GM12892 (cell line): ENCODE results near the gene IFI16.
"Not testable (repeated sequence)": the region's sequence is repeated elsewhere in the genome, so short reads cannot be mapped to it uniquely, and the experiment has no call there.

Experiments used
- DNase-seq: peaks from one replicate; pipeline ENCODE4 v3.0.0; 2011; ENCODE audit not compliant: insufficient read length
- FAIRE-seq: peaks from 2 replicates; lab custom pipeline; 2011; peaks lifted over from hg19 to GRCh38; lab: Jason Lieb, UNC
- POLR2A ChIP-seq: IDR thresholded peaks from 2 replicates; pipeline ENCODE4 v1.6.1; 2011; ENCODE audit warnings: low read depth, low read length, control low read depth
- POLR2AphosphoS5 ChIP-seq: IDR thresholded peaks from 2 replicates; pipeline ENCODE4 v1.6.1; 2011; ENCODE audit warnings: low read depth, low read length, control low read depth
- TAF1 ChIP-seq: IDR thresholded peaks from 2 replicates; pipeline ENCODE4 v1.6.1; 2011; ENCODE audit warnings: low read depth, mild to moderate bottlenecking, control low read depth, low read length, borderline replicate concordance

Gene IFI16

DNA sequence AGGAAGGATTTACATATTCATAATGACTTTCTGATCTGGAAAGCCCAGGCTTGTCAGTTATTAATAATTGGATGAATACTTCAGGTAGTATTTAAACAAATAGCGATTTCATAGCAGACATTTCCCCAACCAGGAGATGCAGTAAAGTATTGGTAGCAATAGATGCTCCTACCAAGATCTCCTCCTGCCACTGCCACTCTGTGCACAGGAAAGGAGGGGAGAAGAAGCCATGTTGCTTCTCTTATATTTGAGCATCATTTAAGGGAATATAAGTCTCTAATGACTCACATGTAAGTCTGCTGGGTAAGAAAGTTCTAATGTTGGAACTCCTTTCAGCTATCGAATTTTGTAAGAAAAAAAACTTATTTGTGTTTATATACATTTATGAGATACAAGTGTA, 420 bp upstream of the IFI16 start:
- DNase-seq (no peak), FAIRE-seq (no peak)
- TF ChIP-seq TAF1: no peak

DNA sequence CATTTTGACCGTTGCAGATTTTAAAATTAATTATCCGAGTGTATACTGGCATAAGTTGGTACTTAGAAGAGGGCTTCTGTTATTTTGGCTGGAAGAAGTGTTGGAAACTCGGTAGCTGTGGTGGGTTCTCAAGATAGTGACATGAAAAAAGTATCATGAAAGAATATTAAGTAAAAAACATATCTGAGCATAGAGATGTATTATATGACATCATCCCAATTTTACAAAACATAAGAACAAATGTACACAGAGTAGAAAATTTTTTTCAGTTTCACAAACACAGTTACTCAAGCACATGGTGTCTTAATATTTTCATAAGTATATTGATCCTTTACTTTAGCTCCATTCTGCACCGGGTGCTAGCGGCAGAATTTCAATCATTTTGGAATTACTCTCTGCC, 684 bp downstream of the IFI16 start:
- peak; percentile 60 for FAIRE-seq
- TF ChIP-seq POLR2AphosphoS5: no peak
- TF ChIP-seq TAF1: no peak
- TF ChIP-seq POLR2A: no peak
- no peak for DNase-seq

DNA sequence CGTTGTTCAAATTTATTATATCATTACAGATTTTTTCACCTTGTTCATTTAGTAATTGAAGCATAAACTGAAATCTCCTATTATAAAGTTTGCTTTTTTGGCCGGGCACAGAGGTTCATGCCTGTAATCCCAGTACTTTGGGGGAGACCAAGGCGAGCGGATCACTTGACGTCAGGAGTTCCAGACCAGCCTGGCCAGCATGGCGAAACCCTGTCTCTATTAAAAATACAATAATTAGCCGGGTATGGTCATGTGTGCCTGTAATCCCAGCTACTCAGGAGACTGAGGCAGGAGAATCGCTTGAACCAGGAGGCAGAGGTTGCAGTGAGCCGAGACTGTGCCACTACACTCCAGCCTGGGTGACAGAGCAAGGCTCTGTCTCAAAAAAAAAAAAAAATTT, 1.3 kb downstream of the IFI16 start:
- FAIRE-seq, DNase-seq: not testable (repeated sequence)

DNA sequence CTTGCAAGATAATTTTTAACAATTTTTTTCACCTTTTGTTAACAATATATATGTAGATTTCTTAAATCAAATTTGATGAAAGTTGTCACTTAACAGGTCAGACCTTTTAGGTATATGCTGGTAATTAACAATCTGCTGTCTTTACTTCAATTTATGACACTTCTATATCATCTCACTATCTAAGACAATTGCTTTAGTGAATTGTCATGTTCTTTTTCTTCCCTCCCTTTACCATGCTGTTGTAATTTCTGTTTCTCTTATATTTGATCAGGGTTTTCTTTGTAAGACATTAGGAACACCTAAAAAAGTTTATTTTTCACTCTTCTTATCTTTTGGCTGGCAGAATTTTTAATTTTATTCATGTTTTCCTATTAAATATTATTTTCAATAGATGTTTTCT, 2.0 kb downstream of the IFI16 start:
- DNase-seq (no peak), FAIRE-seq (no peak)
- no peak for TF ChIP-seq POLR2A

DNA sequence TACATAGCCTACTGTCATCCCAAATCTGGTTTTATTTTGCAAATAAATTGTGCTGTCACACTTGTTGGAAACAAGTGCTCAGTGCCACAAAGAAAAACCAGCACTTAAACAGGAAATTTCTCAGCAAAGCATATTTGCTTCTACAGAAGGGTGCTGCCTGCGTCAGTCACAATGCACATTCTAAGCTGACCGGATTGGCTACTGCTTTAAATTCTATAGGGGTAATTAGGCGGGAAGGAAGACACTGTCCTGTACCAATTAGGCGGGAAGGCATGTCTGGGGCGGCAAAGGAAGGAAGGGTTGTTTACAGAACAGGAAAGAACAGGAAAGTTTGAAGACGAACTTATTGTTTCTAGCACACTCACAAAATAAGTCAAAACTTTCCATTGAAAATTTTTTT, 2.8 kb downstream of the IFI16 start:
- DNase-seq (no peak), FAIRE-seq (peak; percentile 87)

DNA sequence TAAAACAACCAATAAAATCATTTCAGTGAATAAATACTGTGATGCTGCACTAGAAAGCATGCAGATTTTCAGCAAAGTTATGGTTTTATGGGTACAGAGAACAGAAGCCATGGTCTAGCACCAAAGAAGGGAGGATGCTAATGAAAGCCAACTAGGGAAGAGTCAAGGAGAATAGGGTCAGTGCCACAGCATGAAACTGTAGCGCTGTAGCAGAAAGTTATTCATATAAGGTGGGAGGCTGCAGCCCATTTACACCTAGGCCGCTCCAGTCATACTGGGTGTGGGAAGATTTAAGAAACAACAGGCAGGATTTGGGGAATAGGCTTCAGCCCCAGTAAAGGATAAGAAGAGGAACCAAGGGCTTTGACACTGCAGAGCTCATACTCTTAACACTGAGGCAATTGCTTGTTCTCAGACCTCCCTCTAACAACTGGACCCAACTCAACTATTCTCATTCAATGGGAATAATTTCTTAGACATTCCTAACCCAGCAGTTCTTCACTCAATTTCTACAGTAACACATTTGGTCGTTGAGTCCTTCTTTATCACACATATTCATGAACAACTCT, 4.4 kb downstream of the IFI16 start:
- FAIRE-seq: peak; percentile 85

More for the DNA sequence above, 2.8 kb downstream of the IFI16 start:
- TF ChIP-seq POLR2A (peak; percentile 71; the same call in 1 of the 2 replicates), POLR2AphosphoS5 (peak; percentile 74), TAF1 (no peak)

DNA sequence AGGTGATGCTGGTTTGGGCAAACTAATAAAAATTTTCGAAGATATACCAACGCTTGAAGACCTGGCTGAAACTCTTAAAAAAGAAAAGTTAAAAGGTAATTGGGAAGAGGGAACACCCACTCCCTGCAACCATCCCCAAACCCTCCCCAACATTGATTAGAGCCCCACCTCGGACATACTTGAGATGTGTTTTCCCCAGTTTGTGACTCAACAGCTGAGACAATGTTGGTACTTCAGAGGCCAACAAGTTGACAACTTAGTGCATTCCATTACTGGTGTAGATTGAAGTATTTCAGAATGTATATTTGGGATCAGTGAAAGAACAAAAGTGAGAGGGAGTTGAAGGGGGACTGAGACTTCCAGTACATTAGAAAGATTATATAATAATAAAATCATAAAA, 5.1 kb downstream of the IFI16 start:
- FAIRE-seq: peak; percentile 5

More for the DNA sequence above, 4.4 kb downstream of the IFI16 start:
- no peak for DNase-seq
- TF ChIP-seq POLR2AphosphoS5 (peak; percentile 66), POLR2A (peak; percentile 45; the same call in 1 of the 2 replicates), TAF1 (no peak)

DNA sequence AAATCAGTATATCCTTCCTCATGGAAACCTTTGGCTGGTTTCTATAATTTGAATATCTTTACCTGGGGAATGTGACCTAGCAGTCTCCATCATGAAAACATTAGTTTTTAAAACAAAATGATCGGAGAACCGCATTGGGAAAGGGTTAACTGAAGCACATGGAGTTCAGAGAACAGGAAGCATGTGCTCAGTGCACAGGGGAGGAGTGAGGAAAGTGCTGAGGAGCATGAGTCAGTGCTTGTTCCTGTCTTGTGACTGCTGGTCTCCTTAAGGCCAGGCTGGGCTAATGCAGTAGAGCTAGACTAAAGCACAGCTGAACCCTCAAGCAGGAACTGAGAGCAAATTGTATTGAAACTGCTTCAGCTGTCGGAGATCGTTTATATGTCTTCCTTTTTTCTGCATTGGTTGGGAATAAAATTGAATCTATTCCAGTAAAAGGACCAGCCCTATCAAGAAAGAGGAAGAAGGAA, 5.8 kb downstream of the IFI16 start:
- FAIRE-seq (peak; percentile 97), DNase-seq (peak; percentile 23)
- TF ChIP-seq POLR2AphosphoS5 (peak; percentile 94), POLR2A (peak; percentile 90), TAF1 (no peak; the same call in 1 of the 2 replicates)

More for the DNA sequence above, 5.1 kb downstream of the IFI16 start:
- no peak for TF ChIP-seq TAF1
- no peak for TF ChIP-seq POLR2AphosphoS5
- TF ChIP-seq POLR2A: no peak
- no peak for DNase-seq

DNA sequence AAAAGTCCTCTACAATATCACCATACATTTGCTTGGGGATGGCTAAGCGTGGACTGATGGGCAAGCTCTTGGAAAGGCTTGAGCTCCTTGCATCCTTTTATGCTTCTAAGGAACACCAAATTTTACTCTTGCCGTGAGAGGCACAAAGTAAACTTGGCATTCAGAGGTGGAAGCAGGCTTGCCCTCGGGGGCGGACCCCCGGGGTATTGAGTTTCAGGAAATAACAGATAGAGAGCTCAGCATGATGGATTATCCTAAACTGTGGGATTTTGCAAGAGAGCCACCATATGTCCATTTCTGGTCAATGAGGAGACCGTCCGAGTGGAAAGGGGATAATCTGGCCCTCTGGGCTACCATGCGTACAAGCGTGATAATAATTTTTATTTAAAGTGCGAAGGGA, 14.0 kb downstream of the IFI16 start:
- no peak for DNase-seq
- FAIRE-seq: no peak
- no peak for TF ChIP-seq TAF1
- TF ChIP-seq POLR2AphosphoS5: no peak
- no peak for TF ChIP-seq POLR2A

DNA sequence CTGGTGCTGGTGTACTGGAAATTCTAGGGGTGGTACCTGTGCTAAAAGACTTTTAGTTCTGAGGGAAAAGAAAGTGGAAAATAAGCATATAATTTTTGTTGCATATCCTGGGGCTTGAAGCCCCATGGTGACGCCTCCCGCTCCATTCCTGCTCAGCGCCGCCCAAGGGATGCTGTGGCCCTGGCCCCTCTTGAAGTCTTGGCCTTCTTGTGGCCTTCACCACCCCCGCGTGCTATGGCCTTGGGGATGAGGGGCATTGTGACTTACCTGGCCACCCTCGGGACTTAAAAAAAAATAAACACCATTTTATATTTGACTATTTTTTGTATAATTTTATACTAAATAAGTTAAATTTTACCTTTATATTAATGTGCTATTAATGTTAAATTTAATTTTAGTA, 15.3 kb downstream of the IFI16 start:
- no peak for TF ChIP-seq POLR2AphosphoS5
- no peak for FAIRE-seq
- no peak for DNase-seq

DNA sequence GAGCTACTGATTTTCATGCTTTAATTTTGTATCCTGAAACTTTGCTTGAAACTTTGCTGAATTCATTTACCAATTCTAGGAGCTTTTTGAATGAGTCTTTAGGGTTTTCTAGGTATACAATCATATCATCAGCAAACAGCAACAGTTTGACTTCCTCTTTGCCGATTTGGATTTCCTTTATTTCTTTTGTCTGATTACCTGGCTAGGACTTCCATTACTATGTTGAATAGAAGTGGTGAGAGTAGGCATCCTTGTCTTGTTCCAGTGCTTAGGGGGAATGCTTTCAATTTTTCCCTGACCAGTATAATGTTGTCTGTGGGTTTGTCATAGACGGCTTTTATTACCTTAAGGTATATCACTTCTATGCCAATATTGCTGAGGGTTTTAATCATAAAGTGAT, 17.1 kb downstream of the IFI16 start:
- not testable (repeated sequence) for DNase-seq, FAIRE-seq

DNA sequence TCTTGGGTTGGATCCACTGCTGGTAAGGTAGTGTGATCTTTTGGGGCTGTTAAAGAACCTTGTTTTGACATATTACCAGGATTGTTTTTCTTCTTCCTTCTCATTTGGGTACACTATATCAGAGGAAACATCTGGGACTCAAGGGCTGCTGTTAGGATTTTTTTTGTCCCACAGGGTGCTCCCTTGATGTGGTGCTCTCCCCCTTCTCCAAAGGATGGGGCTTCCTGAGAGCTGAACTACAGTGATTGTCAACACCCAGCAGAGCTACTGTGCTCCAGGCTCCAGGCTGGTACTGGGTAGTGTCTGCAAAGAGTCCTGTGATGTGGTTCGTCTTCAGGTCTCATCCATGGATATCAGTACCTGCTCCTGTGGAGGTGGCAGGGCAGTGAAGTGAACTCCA, 20.6 kb downstream of the IFI16 start:
- TF ChIP-seq TAF1 (no peak), POLR2A (no peak), POLR2AphosphoS5 (no peak)
- FAIRE-seq (no peak), DNase-seq (no peak)

DNA sequence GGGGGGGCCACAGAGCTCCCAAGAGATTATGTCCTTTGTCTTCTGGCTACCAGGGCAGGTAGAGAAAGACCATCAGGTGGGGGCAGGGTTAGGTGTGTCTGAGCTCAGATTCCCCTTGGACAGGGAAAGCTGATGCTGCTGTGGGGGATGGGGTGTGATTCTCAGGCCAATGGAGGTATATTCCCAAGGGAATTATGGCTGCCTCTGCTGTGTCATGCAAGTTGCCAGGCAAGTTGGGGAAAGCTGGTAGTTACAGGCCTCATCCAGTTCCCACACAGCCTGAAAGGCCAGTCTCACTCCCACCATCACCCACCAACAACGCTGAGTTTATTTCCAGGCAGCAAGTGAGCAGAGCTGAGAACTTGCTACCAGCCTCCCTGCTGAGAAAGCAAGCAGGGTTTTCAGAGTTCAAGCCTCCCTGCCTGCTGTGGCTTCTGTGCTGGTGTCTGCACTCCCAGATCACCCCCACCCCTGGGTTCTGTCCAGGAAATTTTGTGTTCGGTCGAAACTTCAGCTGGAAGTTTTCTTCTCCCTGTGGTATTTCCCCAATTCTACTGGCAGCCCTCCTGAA, 21.3 kb downstream of the IFI16 start:
- no peak for TF ChIP-seq POLR2AphosphoS5
- TF ChIP-seq POLR2A: no peak
- TF ChIP-seq TAF1: no peak
- no peak for FAIRE-seq

DNA sequence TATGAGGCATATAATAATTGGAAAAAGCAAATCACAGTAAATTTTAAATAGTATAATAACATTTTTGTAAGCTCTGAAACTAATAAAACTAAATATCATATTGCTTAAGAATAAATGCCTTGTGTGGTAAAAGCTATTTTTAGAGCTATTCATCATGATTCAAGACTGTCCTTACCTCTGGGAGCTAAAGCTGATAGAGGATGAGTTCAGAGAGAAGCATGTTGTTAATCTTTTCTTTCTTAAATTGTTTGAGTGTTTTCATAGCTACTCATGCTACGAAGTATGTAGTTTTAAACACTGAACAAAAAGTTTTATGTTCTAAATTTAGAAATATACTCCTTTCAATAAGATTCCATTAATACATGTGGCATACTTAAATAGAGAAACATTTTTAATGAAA, 30.5 kb downstream of the IFI16 start:
- FAIRE-seq (no peak), DNase-seq (no peak)
- TF ChIP-seq POLR2A (no peak), TAF1 (no peak), POLR2AphosphoS5 (no peak)

More for the DNA sequence above, 21.3 kb downstream of the IFI16 start:
- no peak for DNase-seq
